GM12878 (cell line): ENCODE data around the gene FAM20A.

ENCODE experiments used
- BHLHE40 ChIP-seq, 2 experiments: fragments of 450-650 bp in 1 of 2; IDR thresholded peaks; 2 replicates each; pipeline ENCODE4 v1.6.1; 2011 to 2017; ENCODE audit warnings: low read depth in 2 of 2, borderline replicate concordance in 1 of 2, improper control_type of control experiment in 1 of 2, low read length in 1 of 2, mild to moderate bottlenecking in 1 of 2
- CTCF ChIP-seq, 3 experiments: IDR thresholded peaks in 2 of 3; conservative IDR thresholded peaks in 1 of 3; 2 replicates each; pipeline ENCODE4 v1.5.1; 2011; ENCODE audit warnings: low read depth in 3 of 3, low read length in 3 of 3, mild to moderate bottlenecking in 3 of 3, control low read depth in 2 of 3, moderate library complexity in 2 of 3, inconsistent platforms in 1 of 3, mixed read lengths in 1 of 3; ENCODE audit not compliant: control insufficient read depth in 2 of 3, insufficient read depth in 1 of 3; ENCODE audit errors: extremely low read depth in 1 of 3
- E2F8 ChIP-seq: fragments of 450-650 bp; IDR thresholded peaks from 2 replicates; pipeline ENCODE4 v1.6.1; 2018; ENCODE audit warnings: mild to moderate bottlenecking, low read depth, moderate library complexity; ENCODE audit not compliant: partially characterized antibody
- EP300 ChIP-seq, 2 experiments: fragments of 150-350 bp in 1 of 2; IDR thresholded peaks; 2 replicates each; pipeline ENCODE4 v1.6.1; 2011 to 2012; ENCODE audit warnings: low read depth in 2 of 2, low read length in 2 of 2, borderline replicate concordance in 1 of 2, improper control_type of control experiment in 1 of 2, inconsistent platforms in 1 of 2; ENCODE audit not compliant: control insufficient read depth in 1 of 2
- RFX5 ChIP-seq: IDR thresholded peaks from 2 replicates; pipeline ENCODE4 v1.6.1; 2011; ENCODE audit warnings: low read depth, low read length, improper control_type of control experiment
- SUPT20H ChIP-seq: IDR thresholded peaks from 2 replicates; pipeline ENCODE4 v1.6.1; 2011; ENCODE audit warnings: low read depth, mild to moderate bottlenecking, low read length, moderate library complexity, borderline replicate concordance; ENCODE audit not compliant: control insufficient read depth
- SUZ12 ChIP-seq: fragments of 200-600 bp; sonication (generic); IDR thresholded peaks from one replicate; pipeline ENCODE4 v1.6.1; 2018; ENCODE audit warnings: antibody characterized with exemption, mild to moderate bottlenecking; ENCODE audit not compliant: unreplicated experiment
- TAF1 ChIP-seq: IDR thresholded peaks from 2 replicates; pipeline ENCODE4 v1.6.1; 2011; ENCODE audit warnings: mild to moderate bottlenecking, low read depth, low read length, borderline replicate concordance
- ZBTB40 ChIP-seq: fragments of 450-650 bp; IDR thresholded peaks from 2 replicates; pipeline ENCODE4 v1.6.1; 2016; ENCODE audit warnings: mild to moderate bottlenecking, moderate library complexity, borderline replicate concordance

- no peak for TF ChIP-seq BHLHE40 (IDR thresholded peaks at IDR 0.05; ENCODE audit: borderline replicate concordance in 1 of 2, low read depth in 2 of 2, low read length in 1 of 2)
- no peak for TF ChIP-seq CTCF (IDR thresholded peaks at IDR 0.05 in 2 of 3, conservative IDR thresholded peaks at IDR 0.05 in 1 of 3; ENCODE audit: control insufficient read depth in 2 of 3, extremely low read depth in 1 of 3, insufficient read depth in 1 of 3, low read depth in 3 of 3, low read length in 3 of 3)
- TF ChIP-seq SUPT20H = no peak
- no peak for TF ChIP-seq EP300 (IDR thresholded peaks at IDR 0.05; ENCODE audit: borderline replicate concordance in 1 of 2, control insufficient read depth in 1 of 2, low read depth in 2 of 2, low read length in 2 of 2)
- TF ChIP-seq SUZ12 = no peak
- TF ChIP-seq RFX5 = no peak
- no peak for TF ChIP-seq E2F8
- no peak for TF ChIP-seq TAF1
- no peak for TF ChIP-seq ZBTB40
These were observed 23.7 kb downstream of the FAM20A start for GRCh38 chr17:68577497-68577821.
